COR-L47 (cell line): ENCODE data around the gene CAND2.
"Not testable (repeated sequence)": the region's sequence is repeated elsewhere in the genome, so short reads cannot be mapped to it uniquely, and the experiment has no call there.

ENCODE experiments used
- DNase-seq: peaks from one replicate; lab custom pipeline; 2025; lab: John Stamatoyannopoulos, UW

CAND2 gene

GRCh38 chr3:12771236-12771635 lies 25.2 kb upstream of the CAND2 start:
- DNase-seq, result no peak

- DNase-seq, result no peak
Observed at GRCh38 chr3:12772462-12772861, 24.0 kb upstream of the CAND2 start.

- no peak for DNase-seq
Observed at GRCh38 chr3:12773030-12773709, 23.3 kb upstream of the CAND2 start.

- DNase-seq, result no peak
Observed at GRCh38 chr3:12773710-12774086, 22.8 kb upstream of the CAND2 start.

- no peak for DNase-seq
Observed at GRCh38 chr3:12774619-12775018, 21.9 kb upstream of the CAND2 start.

- no peak for DNase-seq
Observed at GRCh38 chr3:12775226-12775625, 21.3 kb upstream of the CAND2 start.

- DNase-seq, result not testable (repeated sequence)
Observed at GRCh38 chr3:12775970-12776369, 20.5 kb upstream of the CAND2 start.

- DNase-seq, result no peak
Observed at GRCh38 chr3:12777171-12777570, 19.3 kb upstream of the CAND2 start.

- no peak for DNase-seq
Observed at GRCh38 chr3:12780751-12781150, 15.7 kb upstream of the CAND2 start.

- DNase-seq, result no peak
Observed at GRCh38 chr3:12782172-12782815, 14.2 kb upstream of the CAND2 start.

- DNase-seq, result no peak
Observed at GRCh38 chr3:12785096-12785495, 11.4 kb upstream of the CAND2 start.

- DNase-seq, result not testable (repeated sequence)
Observed at GRCh38 chr3:12787346-12787745, 9.1 kb upstream of the CAND2 start.

GRCh38 chr3:12787967-12788690 lies 8.4 kb upstream of the CAND2 start:
- not testable (repeated sequence) for DNase-seq

- no peak for DNase-seq
Observed at GRCh38 chr3:12791430-12791829, 5.0 kb upstream of the CAND2 start.

GRCh38 chr3:12793701-12794100 lies 2.8 kb upstream of the CAND2 start:
- no peak for DNase-seq

- no peak for DNase-seq
Observed at GRCh38 chr3:12797124-12797891, 828 bp downstream of the CAND2 start.

GRCh38 chr3:12797892-12798558 lies 1.5 kb downstream of the CAND2 start:
- DNase-seq, result no peak

GRCh38 chr3:12798559-12799179 lies 2.2 kb downstream of the CAND2 start:
- DNase-seq, result no peak

GRCh38 chr3:12799525-12800440 lies 3.3 kb downstream of the CAND2 start:
- DNase-seq, result no peak

GRCh38 chr3:12803371-12803770 lies 6.9 kb downstream of the CAND2 start:
- no peak for DNase-seq
